LNCaP clone FGC (cell line): Measurements from ENCODE around the gene PIK3IP1.

Experiments used
- DNase-seq: peaks from one replicate; pipeline ENCODE4 v3.0.0-alpha.2; 2011; ENCODE audit warnings: low read depth
- H3K4me3 ChIP-seq: 2 replicates; pipeline ENCODE4 v1.5.1; 2011; ENCODE audit warnings: mild to moderate bottlenecking, low read depth, low read length, control low read depth
- TF ChIP-seq, protein P1 (sequence below): IDR thresholded peaks from 2 replicates; pipeline ENCODE4 v1.5.1; 2012; ENCODE audit warnings: mild to moderate bottlenecking; ENCODE audit not compliant: control insufficient read depth, insufficient read depth; ENCODE audit errors: extremely low read depth

Gene PIK3IP1

DNA sequence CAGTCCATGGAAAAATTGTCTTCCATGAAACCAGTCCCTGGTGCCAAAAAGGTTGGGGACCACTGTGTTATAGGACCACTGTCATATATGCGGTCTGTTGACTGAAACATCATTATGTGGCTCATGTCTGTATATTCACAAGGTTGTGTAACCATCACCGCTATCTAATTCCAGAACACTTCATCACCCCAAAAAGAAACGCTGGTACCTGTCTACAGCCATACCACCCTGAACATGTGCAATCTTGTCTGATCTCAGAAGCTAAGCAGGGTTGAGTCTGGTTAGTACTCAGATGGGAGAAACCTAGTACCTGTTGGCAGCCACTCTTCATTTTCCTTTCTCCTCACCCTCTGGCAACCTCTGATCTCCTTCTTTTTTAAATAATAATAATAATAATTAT, 12.9 kb upstream of the PIK3IP1 start:
- TF ChIP-seq, protein P1, sequence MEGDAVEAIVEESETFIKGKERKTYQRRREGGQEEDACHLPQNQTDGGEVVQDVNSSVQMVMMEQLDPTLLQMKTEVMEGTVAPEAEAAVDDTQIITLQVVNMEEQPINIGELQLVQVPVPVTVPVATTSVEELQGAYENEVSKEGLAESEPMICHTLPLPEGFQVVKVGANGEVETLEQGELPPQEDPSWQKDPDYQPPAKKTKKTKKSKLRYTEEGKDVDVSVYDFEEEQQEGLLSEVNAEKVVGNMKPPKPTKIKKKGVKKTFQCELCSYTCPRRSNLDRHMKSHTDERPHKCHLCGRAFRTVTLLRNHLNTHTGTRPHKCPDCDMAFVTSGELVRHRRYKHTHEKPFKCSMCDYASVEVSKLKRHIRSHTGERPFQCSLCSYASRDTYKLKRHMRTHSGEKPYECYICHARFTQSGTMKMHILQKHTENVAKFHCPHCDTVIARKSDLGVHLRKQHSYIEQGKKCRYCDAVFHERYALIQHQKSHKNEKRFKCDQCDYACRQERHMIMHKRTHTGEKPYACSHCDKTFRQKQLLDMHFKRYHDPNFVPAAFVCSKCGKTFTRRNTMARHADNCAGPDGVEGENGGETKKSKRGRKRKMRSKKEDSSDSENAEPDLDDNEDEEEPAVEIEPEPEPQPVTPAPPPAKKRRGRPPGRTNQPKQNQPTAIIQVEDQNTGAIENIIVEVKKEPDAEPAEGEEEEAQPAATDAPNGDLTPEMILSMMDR = no peak

GRCh38 chr22:31302537-31302936, 10.2 kb upstream of the PIK3IP1 start:
- TF ChIP-seq, protein P1 = no peak
- no peak for DNase-seq
- no peak overlapping the region for H3K4me3 ChIP-seq

More for the DNA sequence above, 12.9 kb upstream of the PIK3IP1 start:
- H3K4me3 ChIP-seq = no peak overlapping the region
- no peak for DNase-seq

GRCh38 chr22:31302006-31302405, 9.7 kb upstream of the PIK3IP1 start:
- no peak overlapping the region for H3K4me3 ChIP-seq
- TF ChIP-seq, protein P1 = no peak
- no peak for DNase-seq

DNA sequence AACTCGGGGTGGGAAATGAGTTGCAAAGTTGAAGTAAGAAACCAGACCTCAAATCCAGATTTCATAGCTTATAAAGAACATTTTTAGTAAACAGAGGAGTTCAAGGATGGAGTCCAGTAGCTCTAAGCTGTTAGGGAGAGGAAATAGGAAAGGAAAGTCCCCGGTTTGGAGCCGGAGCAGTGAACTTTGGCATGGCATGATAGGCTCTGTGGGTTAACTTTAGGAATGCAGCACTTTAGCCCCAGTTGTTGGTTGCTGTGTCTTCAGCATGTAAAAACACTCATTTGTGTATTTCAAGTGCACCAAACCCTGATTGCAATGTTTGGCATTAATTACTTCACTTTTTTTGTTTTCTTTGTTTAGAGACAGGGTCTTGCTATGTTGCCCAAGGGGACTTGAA, 8.6 kb upstream of the PIK3IP1 start:
- TF ChIP-seq, protein P1 = no peak
- DNase-seq = no peak
- H3K4me3 ChIP-seq = no peak overlapping the region

- TF ChIP-seq, protein P1 = no peak
- no peak overlapping the region for H3K4me3 ChIP-seq
- no peak for DNase-seq
Measured at GRCh38 chr22:31295831-31296657, 3.8 kb upstream of the PIK3IP1 start.

DNA sequence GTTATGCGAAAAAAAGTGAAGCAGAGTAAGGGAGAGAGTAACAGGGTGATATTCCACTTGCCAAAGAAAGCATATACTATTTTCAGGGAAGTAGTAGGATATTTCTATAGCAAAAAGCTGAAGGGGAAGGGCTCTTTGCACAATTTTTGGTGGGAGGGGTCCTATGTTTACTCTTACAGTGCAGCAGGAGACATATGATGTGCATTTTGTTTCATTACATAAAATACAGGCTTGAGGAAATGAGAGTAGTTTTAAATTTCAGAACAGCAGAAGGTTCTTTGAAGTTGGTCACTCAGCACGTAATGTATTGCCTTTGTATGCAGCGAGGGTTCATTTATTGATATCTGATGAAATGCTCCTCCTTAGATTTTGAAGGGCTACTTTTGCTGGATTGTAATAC, 3.1 kb upstream of the PIK3IP1 start:
- H3K4me3 ChIP-seq = no peak overlapping the region

More for the DNA sequence above, 3.1 kb upstream of the PIK3IP1 start:
- TF ChIP-seq, protein P1 = no peak
- no peak for DNase-seq
